ENCODE measurements around the gene LRWD1.
"Not testable (repeated sequence)": the region's sequence is repeated elsewhere in the genome, so short reads cannot be mapped to it uniquely, and the experiment has no call there.

Gene LRWD1

GRCh38 chr7:102446387-102447156 lies 18.2 kb upstream of the LRWD1 start:
- Histone ChIP-seq H3K4me3 (ENCODE audit: low read depth in 1 of 2, low read length in 2 of 2) (no peak overlapping the region), H3K27me3 (ENCODE audit: control insufficient read depth in 1 of 2, insufficient read depth in 2 of 2, low read length in 2 of 2) (no peaks in the 10 kb centered on the region), H3K9ac (ENCODE audit: low read length) (no peak overlapping the region), H3K36me3 (ENCODE audit: insufficient read depth, low read length) (peaks cover 6% of the 10 kb centered on the region), H3K9me3 (ENCODE audit: low read length) (no peaks in the 10 kb centered on the region), H3K4me1 (ENCODE audit: insufficient read depth, low read length) (no peaks in the 10 kb centered on the region), H3K27ac (ENCODE audit: low read depth, low read length) (no peak overlapping the region)

- peaks cover 6% of the 10 kb centered on the region for H3K36me3 ChIP-seq (ENCODE audit: insufficient read depth, low read length)
Measured at GRCh38 chr7:102447311-102447710, 17.5 kb upstream of the LRWD1 start.

GRCh38 chr7:102449136-102449535 lies 15.6 kb upstream of the LRWD1 start:
- peaks cover 6% of the 10 kb centered on the region for H3K36me3 ChIP-seq (ENCODE audit: insufficient read depth, low read length)
- H3K9me3 ChIP-seq (ENCODE audit: low read length) = no peaks in the 10 kb centered on the region
- H3K4me1 ChIP-seq (ENCODE audit: insufficient read depth, low read length) = no peaks in the 10 kb centered on the region
- H3K27ac ChIP-seq (ENCODE audit: low read depth, low read length) = no peak overlapping the region
- H3K9ac ChIP-seq (ENCODE audit: low read length) = no peak overlapping the region
- no peak overlapping the region for H3K4me3 ChIP-seq (ENCODE audit: low read depth in 1 of 2, low read length in 2 of 2)
- H3K27me3 ChIP-seq (ENCODE audit: control insufficient read depth in 1 of 2, insufficient read depth in 2 of 2, low read length in 2 of 2) = no peaks in the 10 kb centered on the region

More at GRCh38 chr7:102447311-102447710, 17.5 kb upstream of the LRWD1 start:
- no peaks in the 10 kb centered on the region for H3K4me1 ChIP-seq (ENCODE audit: insufficient read depth, low read length)
- H3K27me3 ChIP-seq (ENCODE audit: control insufficient read depth in 1 of 2, insufficient read depth in 2 of 2, low read length in 2 of 2) = no peaks in the 10 kb centered on the region
- no peak overlapping the region for H3K9ac ChIP-seq (ENCODE audit: low read length)
- H3K4me3 ChIP-seq (ENCODE audit: low read depth in 1 of 2, low read length in 2 of 2) = no peak overlapping the region
- H3K9me3 ChIP-seq (ENCODE audit: low read length) = no peaks in the 10 kb centered on the region
- no peak overlapping the region for H3K27ac ChIP-seq (ENCODE audit: low read depth, low read length)

- Histone ChIP-seq H3K27ac (ENCODE audit: low read depth, low read length) (no peak overlapping the region), H3K27me3 (ENCODE audit: control insufficient read depth in 1 of 2, insufficient read depth in 2 of 2, low read length in 2 of 2) (no peaks in the 10 kb centered on the region), H3K4me1 (ENCODE audit: insufficient read depth, low read length) (no peaks in the 10 kb centered on the region), H3K9ac (ENCODE audit: low read length) (no peak overlapping the region), H3K9me3 (ENCODE audit: low read length) (no peaks in the 10 kb centered on the region), H3K4me3 (ENCODE audit: low read depth in 1 of 2, low read length in 2 of 2) (no peak overlapping the region), H3K36me3 (ENCODE audit: insufficient read depth, low read length) (peaks cover 6% of the 10 kb centered on the region)
Measured at GRCh38 chr7:102450242-102450641, 14.5 kb upstream of the LRWD1 start.

GRCh38 chr7:102451371-102452054 lies 13.3 kb upstream of the LRWD1 start:
- Histone ChIP-seq H3K4me1 (ENCODE audit: insufficient read depth, low read length) (no peaks in the 10 kb centered on the region), H3K27ac (ENCODE audit: low read depth, low read length) (no peak overlapping the region), H3K36me3 (ENCODE audit: insufficient read depth, low read length) (peaks cover 7% of the 10 kb centered on the region), H3K9me3 (ENCODE audit: low read length) (no peaks in the 10 kb centered on the region), H3K4me3 (ENCODE audit: low read depth in 1 of 2, low read length in 2 of 2) (no peak overlapping the region), H3K9ac (ENCODE audit: low read length) (no peak overlapping the region), H3K27me3 (ENCODE audit: control insufficient read depth in 1 of 2, insufficient read depth in 2 of 2, low read length in 2 of 2) (no peaks in the 10 kb centered on the region)

- Histone ChIP-seq H3K27ac (ENCODE audit: low read depth, low read length) (no peak overlapping the region), H3K9me3 (ENCODE audit: low read length) (no peaks in the 10 kb centered on the region)
Measured at GRCh38 chr7:102452451-102452850, 12.3 kb upstream of the LRWD1 start.

GRCh38 chr7:102453319-102453718 lies 11.5 kb upstream of the LRWD1 start:
- H3K4me3 ChIP-seq (ENCODE audit: low read depth in 1 of 2, low read length in 2 of 2) = no peak overlapping the region
- H3K9me3 ChIP-seq (ENCODE audit: low read length) = no peaks in the 10 kb centered on the region
- no peaks in the 10 kb centered on the region for H3K4me1 ChIP-seq (ENCODE audit: insufficient read depth, low read length)
- no peak overlapping the region for H3K9ac ChIP-seq (ENCODE audit: low read length)
- H3K27me3 ChIP-seq (ENCODE audit: control insufficient read depth in 1 of 2, insufficient read depth in 2 of 2, low read length in 2 of 2) = no peaks in the 10 kb centered on the region
- H3K27ac ChIP-seq (ENCODE audit: low read depth, low read length) = no peak overlapping the region
- peaks cover 11% of the 10 kb centered on the region for H3K36me3 ChIP-seq (ENCODE audit: insufficient read depth, low read length)

More at GRCh38 chr7:102452451-102452850, 12.3 kb upstream of the LRWD1 start:
- H3K9ac ChIP-seq (ENCODE audit: low read length) = no peak overlapping the region
- H3K4me1 ChIP-seq (ENCODE audit: insufficient read depth, low read length) = no peaks in the 10 kb centered on the region
- no peaks in the 10 kb centered on the region for H3K27me3 ChIP-seq (ENCODE audit: control insufficient read depth in 1 of 2, insufficient read depth in 2 of 2, low read length in 2 of 2)
- no peak overlapping the region for H3K4me3 ChIP-seq (ENCODE audit: low read depth in 1 of 2, low read length in 2 of 2)
- peaks cover 11% of the 10 kb centered on the region for H3K36me3 ChIP-seq (ENCODE audit: insufficient read depth, low read length)

- Histone ChIP-seq H3K4me3 (ENCODE audit: low read depth in 1 of 2, low read length in 2 of 2) (no peak overlapping the region), H3K27me3 (ENCODE audit: control insufficient read depth in 1 of 2, insufficient read depth in 2 of 2, low read length in 2 of 2) (no peaks in the 10 kb centered on the region), H3K27ac (ENCODE audit: low read depth, low read length) (no peak overlapping the region), H3K9ac (ENCODE audit: low read length) (no peak overlapping the region), H3K9me3 (ENCODE audit: low read length) (no peaks in the 10 kb centered on the region), H3K36me3 (ENCODE audit: insufficient read depth, low read length) (peaks cover 15% of the 10 kb centered on the region), H3K4me1 (ENCODE audit: insufficient read depth, low read length) (no peaks in the 10 kb centered on the region)
Measured at GRCh38 chr7:102454468-102454867, 10.3 kb upstream of the LRWD1 start.

GRCh38 chr7:102454932-102455331 lies 9.9 kb upstream of the LRWD1 start:
- not testable (repeated sequence) for H3K4me1 ChIP-seq (ENCODE audit: insufficient read depth, low read length); H3K9ac ChIP-seq (ENCODE audit: low read length); H3K9me3 ChIP-seq (ENCODE audit: low read length); H3K27ac ChIP-seq (ENCODE audit: low read depth, low read length); H3K4me3 ChIP-seq (ENCODE audit: low read depth in 1 of 2, low read length in 2 of 2); H3K27me3 ChIP-seq (ENCODE audit: control insufficient read depth in 1 of 2, insufficient read depth in 2 of 2, low read length in 2 of 2)
- peaks cover 17% of the 10 kb centered on the region for H3K36me3 ChIP-seq (ENCODE audit: insufficient read depth, low read length)

GRCh38 chr7:102455596-102455995 lies 9.2 kb upstream of the LRWD1 start:
- no peak overlapping the region for H3K27ac ChIP-seq (ENCODE audit: low read depth, low read length)
- no peaks in the 10 kb centered on the region for H3K27me3 ChIP-seq (ENCODE audit: control insufficient read depth in 1 of 2, insufficient read depth in 2 of 2, low read length in 2 of 2)
- H3K36me3 ChIP-seq (ENCODE audit: insufficient read depth, low read length) = peaks cover 17% of the 10 kb centered on the region
- no peaks in the 10 kb centered on the region for H3K9me3 ChIP-seq (ENCODE audit: low read length)
- H3K9ac ChIP-seq (ENCODE audit: low read length) = no peak overlapping the region
- H3K4me3 ChIP-seq (ENCODE audit: low read depth in 1 of 2, low read length in 2 of 2) = no peak overlapping the region
- H3K4me1 ChIP-seq (ENCODE audit: insufficient read depth, low read length) = no peaks in the 10 kb centered on the region

GRCh38 chr7:102456327-102456726 lies 8.5 kb upstream of the LRWD1 start:
- Histone ChIP-seq H3K36me3 (ENCODE audit: insufficient read depth, low read length) (peaks cover 17% of the 10 kb centered on the region), H3K27me3 (ENCODE audit: control insufficient read depth in 1 of 2, insufficient read depth in 2 of 2, low read length in 2 of 2) (no peaks in the 10 kb centered on the region), H3K9ac (ENCODE audit: low read length) (no peak overlapping the region), H3K9me3 (ENCODE audit: low read length) (no peaks in the 10 kb centered on the region), H3K4me3 (ENCODE audit: low read depth in 1 of 2, low read length in 2 of 2) (no peak overlapping the region), H3K4me1 (ENCODE audit: insufficient read depth, low read length) (no peaks in the 10 kb centered on the region), H3K27ac (ENCODE audit: low read depth, low read length) (no peak overlapping the region)

All from muscle layer of colon (tissue), 2 donors.